ENCODE data around the gene TTLL11.

The TTLL11 gene

DNA sequence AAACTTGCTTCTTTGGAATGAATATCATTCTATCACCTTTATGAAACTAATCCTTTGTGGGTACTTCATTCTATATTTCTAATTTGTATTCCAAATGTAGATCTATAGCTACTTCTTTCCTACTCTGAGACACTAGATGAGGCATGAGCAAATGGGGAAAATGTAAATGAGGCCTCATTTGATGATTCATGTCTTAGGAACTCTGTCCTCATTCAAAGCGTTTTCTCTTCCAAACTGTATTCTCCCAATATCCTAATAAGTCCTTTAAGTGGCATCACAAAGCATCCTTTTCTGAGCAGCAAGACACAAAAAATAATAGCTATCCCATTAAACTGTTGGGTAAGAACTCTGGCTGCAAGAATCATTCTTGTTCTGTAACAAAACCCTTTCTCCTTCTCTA is 56.1 kb downstream of the TTLL11 start:
- Histone ChIP-seq H3K4me1 (ENCODE audit: control insufficient read depth, insufficient read depth, low read length) (peaks cover 8% of the 10 kb centered on the region), H3K9me3 (ENCODE audit: control insufficient read depth in 2 of 2, low read length in 2 of 2) (no peaks in the 10 kb centered on the region), H3K27me3 (ENCODE audit: control insufficient read depth in 1 of 2, insufficient read depth in 2 of 2, low read length in 2 of 2) (no peaks in the 10 kb centered on the region), H3K4me3 (ENCODE audit: low read length in 2 of 2) (no peak overlapping the region), H3K36me3 (ENCODE audit: control insufficient read depth in 2 of 2, insufficient read depth in 2 of 2, low read length in 2 of 2) (peaks cover 6 to 17% of the 10 kb centered on the region in 2 donors), H3K27ac (ENCODE audit: low read length) (no peak overlapping the region), H3K9ac (ENCODE audit: low read length in 2 of 2) (no peak overlapping the region)

DNA sequence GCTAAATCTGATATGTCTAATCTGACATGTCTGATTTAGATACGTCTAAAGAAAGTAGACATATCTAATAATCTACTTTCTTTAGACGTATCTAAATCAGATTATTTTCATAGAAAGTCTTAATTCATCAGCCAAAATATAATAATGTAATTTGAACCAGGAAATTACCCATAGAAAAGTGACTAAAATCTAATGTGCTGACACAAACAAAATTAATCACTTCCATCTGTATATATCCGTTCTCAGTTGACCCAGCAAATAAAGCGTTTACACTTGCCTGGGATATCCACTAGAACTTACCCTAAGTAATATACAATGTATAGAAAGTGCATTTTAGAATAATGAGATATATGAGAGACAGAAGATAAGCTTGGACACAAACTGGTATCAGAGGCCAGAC is 56.7 kb downstream of the TTLL11 start:
- Histone ChIP-seq H3K27me3 (ENCODE audit: control insufficient read depth in 1 of 2, insufficient read depth in 2 of 2, low read length in 2 of 2) (no peaks in the 10 kb centered on the region), H3K4me3 (ENCODE audit: low read length in 2 of 2) (no peak overlapping the region), H3K9ac (ENCODE audit: low read length in 2 of 2) (no peak overlapping the region), H3K27ac (ENCODE audit: low read length) (no peak overlapping the region), H3K36me3 (ENCODE audit: control insufficient read depth in 2 of 2, insufficient read depth in 2 of 2, low read length in 2 of 2) (peaks cover 8 to 21% of the 10 kb centered on the region in 2 donors), H3K9me3 (ENCODE audit: control insufficient read depth in 2 of 2, low read length in 2 of 2) (no peaks in the 10 kb centered on the region), H3K4me1 (ENCODE audit: control insufficient read depth, insufficient read depth, low read length) (peaks cover 8% of the 10 kb centered on the region)

DNA sequence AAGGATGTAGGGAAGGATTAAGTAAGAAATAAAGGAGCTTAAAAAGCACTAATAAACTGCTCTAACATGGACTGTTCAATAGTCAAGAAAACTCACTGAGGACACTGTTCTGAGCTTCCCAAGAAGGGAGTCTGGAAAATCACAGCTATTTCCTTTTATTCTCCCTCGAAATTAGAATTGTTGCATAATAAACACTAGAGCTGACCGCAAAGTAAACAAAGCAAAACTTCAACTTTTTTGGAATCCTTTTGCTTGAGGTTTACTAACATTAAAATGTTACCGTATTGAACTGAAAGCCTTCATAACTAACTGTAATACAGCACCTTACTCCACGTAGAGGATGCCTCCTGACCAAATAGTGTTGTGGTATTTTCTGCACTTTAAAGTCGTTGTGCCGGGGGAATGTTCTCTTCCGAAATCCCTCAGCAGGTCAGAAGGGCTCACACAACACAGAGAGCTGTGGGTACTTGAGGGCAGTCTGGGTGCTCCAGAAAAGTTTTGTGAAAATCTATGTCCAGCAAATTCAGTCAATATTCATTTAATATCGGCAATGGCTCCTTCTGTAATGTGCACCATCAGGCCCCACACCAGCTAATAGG is 59.2 kb downstream of the TTLL11 start:
- Histone ChIP-seq H3K9me3 (ENCODE audit: control insufficient read depth in 2 of 2, low read length in 2 of 2) (no peaks in the 10 kb centered on the region), H3K4me3 (ENCODE audit: low read length in 2 of 2) (no peak overlapping the region), H3K27ac (ENCODE audit: low read length) (no peak overlapping the region), H3K4me1 (ENCODE audit: control insufficient read depth, insufficient read depth, low read length) (peaks cover 2% of the 10 kb centered on the region), H3K36me3 (ENCODE audit: control insufficient read depth in 2 of 2, insufficient read depth in 2 of 2, low read length in 2 of 2) (peaks cover 11 to 26% of the 10 kb centered on the region in 2 donors), H3K27me3 (ENCODE audit: control insufficient read depth in 1 of 2, insufficient read depth in 2 of 2, low read length in 2 of 2) (no peaks in the 10 kb centered on the region), H3K9ac (ENCODE audit: low read length in 2 of 2) (no peak overlapping the region)

- Histone ChIP-seq H3K36me3 (ENCODE audit: control insufficient read depth in 2 of 2, insufficient read depth in 2 of 2, low read length in 2 of 2) (peaks cover 4 to 17% of the 10 kb centered on the region in 2 donors), H3K9me3 (ENCODE audit: control insufficient read depth in 2 of 2, low read length in 2 of 2) (no peaks in the 10 kb centered on the region), H3K27ac (ENCODE audit: low read length) (no peak overlapping the region), H3K4me3 (ENCODE audit: low read length in 2 of 2) (no peak overlapping the region), H3K9ac (ENCODE audit: low read length in 2 of 2) (no peak overlapping the region), H3K27me3 (ENCODE audit: control insufficient read depth in 1 of 2, insufficient read depth in 2 of 2, low read length in 2 of 2) (no peaks in the 10 kb centered on the region), H3K4me1 (ENCODE audit: control insufficient read depth, insufficient read depth, low read length) (peaks cover 2% of the 10 kb centered on the region)
Measured at GRCh38 chr9:122032346-122032745, 60.8 kb downstream of the TTLL11 start.

DNA sequence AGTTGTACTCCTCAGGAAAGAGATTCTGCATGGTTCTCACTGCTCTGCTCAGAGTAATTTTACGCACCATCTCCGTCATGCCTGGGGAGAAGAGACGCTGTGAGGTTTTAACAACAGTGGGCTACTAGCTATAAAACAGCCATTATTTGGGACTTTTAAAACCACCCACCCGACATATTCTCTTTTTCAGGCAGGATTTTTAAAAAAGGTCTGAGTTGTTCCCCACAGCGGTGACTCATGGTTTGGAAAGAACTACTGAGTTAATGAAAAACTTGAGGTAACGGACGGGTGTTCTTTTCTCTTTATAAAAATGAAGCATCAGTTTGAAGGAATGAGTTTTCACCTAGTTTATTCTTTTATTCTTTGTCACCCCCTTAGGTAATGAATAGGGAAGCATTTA is 61.3 kb downstream of the TTLL11 start:
- Histone ChIP-seq H3K9ac (ENCODE audit: low read length in 2 of 2) (no peak overlapping the region), H3K27ac (ENCODE audit: low read length) (no peak overlapping the region), H3K36me3 (ENCODE audit: control insufficient read depth in 2 of 2, insufficient read depth in 2 of 2, low read length in 2 of 2) (peaks cover 4 to 17% of the 10 kb centered on the region in 2 donors), H3K4me3 (ENCODE audit: low read length in 2 of 2) (no peak overlapping the region), H3K27me3 (ENCODE audit: control insufficient read depth in 1 of 2, insufficient read depth in 2 of 2, low read length in 2 of 2) (no peaks in the 10 kb centered on the region), H3K9me3 (ENCODE audit: control insufficient read depth in 2 of 2, low read length in 2 of 2) (no peaks in the 10 kb centered on the region), H3K4me1 (ENCODE audit: control insufficient read depth, insufficient read depth, low read length) (peaks cover 2% of the 10 kb centered on the region)

GRCh38 chr9:122031157-122031556 is 62.0 kb downstream of the TTLL11 start:
- Histone ChIP-seq H3K9me3 (ENCODE audit: control insufficient read depth in 2 of 2, low read length in 2 of 2) (no peaks in the 10 kb centered on the region), H3K27ac (ENCODE audit: low read length) (no peak overlapping the region), H3K4me1 (ENCODE audit: control insufficient read depth, insufficient read depth, low read length) (peaks cover 2% of the 10 kb centered on the region), H3K4me3 (ENCODE audit: low read length in 2 of 2) (no peak overlapping the region), H3K9ac (ENCODE audit: low read length in 2 of 2) (no peak overlapping the region), H3K27me3 (ENCODE audit: control insufficient read depth in 1 of 2, insufficient read depth in 2 of 2, low read length in 2 of 2) (no peaks in the 10 kb centered on the region), H3K36me3 (ENCODE audit: control insufficient read depth in 2 of 2, insufficient read depth in 2 of 2, low read length in 2 of 2) (peaks cover 4 to 17% of the 10 kb centered on the region in 2 donors)

DNA sequence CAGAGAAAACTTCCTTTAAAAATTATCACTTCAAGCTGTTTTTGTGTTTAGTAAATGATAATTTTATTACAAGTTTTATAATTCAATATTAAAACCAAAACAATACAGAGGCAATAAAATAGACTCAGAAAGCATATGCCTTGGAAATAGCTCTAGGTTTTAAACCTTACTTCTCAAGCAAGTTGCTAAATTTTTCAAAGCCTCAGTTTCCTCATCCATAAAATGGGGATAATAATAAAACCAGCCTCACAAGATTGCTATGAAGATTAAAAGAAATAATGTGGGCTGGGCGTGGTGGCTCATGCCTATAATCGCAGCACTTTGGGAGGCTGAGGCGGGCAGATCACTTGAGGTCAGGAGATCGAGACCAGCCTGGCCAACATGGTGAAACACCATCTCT is 62.8 kb downstream of the TTLL11 start:
- Histone ChIP-seq H3K4me1 (ENCODE audit: control insufficient read depth, insufficient read depth, low read length) (peaks cover 2% of the 10 kb centered on the region), H3K9ac (ENCODE audit: low read length in 2 of 2) (no peak overlapping the region), H3K27me3 (ENCODE audit: control insufficient read depth in 1 of 2, insufficient read depth in 2 of 2, low read length in 2 of 2) (no peaks in the 10 kb centered on the region), H3K9me3 (ENCODE audit: control insufficient read depth in 2 of 2, low read length in 2 of 2) (no peaks in the 10 kb centered on the region), H3K36me3 (ENCODE audit: control insufficient read depth in 2 of 2, insufficient read depth in 2 of 2, low read length in 2 of 2) (peaks cover 4 to 16% of the 10 kb centered on the region in 2 donors), H3K4me3 (ENCODE audit: low read length in 2 of 2) (no peak overlapping the region), H3K27ac (ENCODE audit: low read length) (no peak overlapping the region)

GRCh38 chr9:122029898-122030297 is 63.2 kb downstream of the TTLL11 start:
- Histone ChIP-seq H3K9ac (ENCODE audit: low read length in 2 of 2) (no peak overlapping the region), H3K36me3 (ENCODE audit: control insufficient read depth in 2 of 2, insufficient read depth in 2 of 2, low read length in 2 of 2) (peaks cover 4 to 16% of the 10 kb centered on the region in 2 donors), H3K9me3 (ENCODE audit: control insufficient read depth in 2 of 2, low read length in 2 of 2) (no peaks in the 10 kb centered on the region)

DNA sequence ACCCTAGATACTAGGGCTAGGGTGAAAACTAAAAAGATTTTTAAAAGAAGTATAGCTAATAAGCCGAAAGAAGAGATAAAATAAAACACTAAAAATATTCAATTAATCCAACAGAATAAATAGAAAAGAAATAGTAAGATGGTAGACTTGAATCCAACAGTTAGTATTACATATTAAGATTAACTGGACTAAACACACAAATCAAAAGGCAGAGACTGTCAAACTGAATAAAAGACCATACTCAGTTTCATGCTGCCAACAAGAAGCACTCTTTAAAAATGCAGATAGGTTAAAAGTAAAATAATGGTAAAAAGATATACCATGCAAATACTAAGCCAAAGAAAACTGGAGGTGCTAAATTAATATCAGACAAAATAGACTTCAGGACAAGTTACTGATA is 65.0 kb downstream of the TTLL11 start:
- no peaks in the 10 kb centered on the region for H3K9me3 ChIP-seq (ENCODE audit: control insufficient read depth in 2 of 2, low read length in 2 of 2)
- no peak overlapping the region for H3K4me3 ChIP-seq (ENCODE audit: low read length in 2 of 2)
- peaks cover 2% of the 10 kb centered on the region for H3K4me1 ChIP-seq (ENCODE audit: control insufficient read depth, insufficient read depth, low read length)
- peaks cover 4 to 13% of the 10 kb centered on the region in 2 donors for H3K36me3 ChIP-seq (ENCODE audit: control insufficient read depth in 2 of 2, insufficient read depth in 2 of 2, low read length in 2 of 2)
- no peak overlapping the region for H3K27ac ChIP-seq (ENCODE audit: low read length)
- no peak overlapping the region for H3K9ac ChIP-seq (ENCODE audit: low read length in 2 of 2)
- H3K27me3 ChIP-seq (ENCODE audit: control insufficient read depth in 1 of 2, insufficient read depth in 2 of 2, low read length in 2 of 2) = no peaks in the 10 kb centered on the region

More at GRCh38 chr9:122029898-122030297, 63.2 kb downstream of the TTLL11 start:
- H3K4me1 ChIP-seq (ENCODE audit: control insufficient read depth, insufficient read depth, low read length) = peaks cover 2% of the 10 kb centered on the region
- no peaks in the 10 kb centered on the region for H3K27me3 ChIP-seq (ENCODE audit: control insufficient read depth in 1 of 2, insufficient read depth in 2 of 2, low read length in 2 of 2)
- H3K27ac ChIP-seq (ENCODE audit: low read length) = no peak overlapping the region
- H3K4me3 ChIP-seq (ENCODE audit: low read length in 2 of 2) = no peak overlapping the region

GRCh38 chr9:122020398-122020797 is 72.7 kb downstream of the TTLL11 start:
- Histone ChIP-seq H3K36me3 (ENCODE audit: control insufficient read depth in 2 of 2, insufficient read depth in 2 of 2, low read length in 2 of 2) (no peaks in the 10 kb centered on the region), H3K9ac (ENCODE audit: low read length in 2 of 2) (no peak overlapping the region), H3K4me1 (ENCODE audit: control insufficient read depth, insufficient read depth, low read length) (peaks cover 2% of the 10 kb centered on the region), H3K27me3 (ENCODE audit: control insufficient read depth in 1 of 2, insufficient read depth in 2 of 2, low read length in 2 of 2) (no peaks in the 10 kb centered on the region), H3K9me3 (ENCODE audit: control insufficient read depth in 2 of 2, low read length in 2 of 2) (no peaks in the 10 kb centered on the region), H3K4me3 (ENCODE audit: low read length in 2 of 2) (no peak overlapping the region), H3K27ac (ENCODE audit: low read length) (no peak overlapping the region)

GRCh38 chr9:122016744-122017143 is 76.4 kb downstream of the TTLL11 start:
- H3K27me3 ChIP-seq (ENCODE audit: control insufficient read depth in 1 of 2, insufficient read depth in 2 of 2, low read length in 2 of 2) = no peaks in the 10 kb centered on the region
- H3K36me3 ChIP-seq (ENCODE audit: control insufficient read depth in 2 of 2, insufficient read depth in 2 of 2, low read length in 2 of 2) = no peaks in the 10 kb centered on the region
- no peaks in the 10 kb centered on the region for H3K9me3 ChIP-seq (ENCODE audit: control insufficient read depth in 2 of 2, low read length in 2 of 2)
- H3K27ac ChIP-seq (ENCODE audit: low read length) = no peak overlapping the region
- no peak overlapping the region for H3K4me3 ChIP-seq (ENCODE audit: low read length in 2 of 2)
- no peak overlapping the region for H3K9ac ChIP-seq (ENCODE audit: low read length in 2 of 2)
- H3K4me1 ChIP-seq (ENCODE audit: control insufficient read depth, insufficient read depth, low read length) = peaks cover 6% of the 10 kb centered on the region
